IPS-18c (cell line): ENCODE data around the gene MGAT4A.
"Not testable (repeated sequence)": the region's sequence is repeated elsewhere in the genome, so short reads cannot be mapped to it uniquely, and the experiment has no call there.

Source experiments
- H3K4me3 ChIP-seq: 2 replicates; pipeline ENCODE4 v1.7.0; 2013; ENCODE audit warnings: low read depth, mild to moderate bottlenecking, low read length, moderate library complexity; ENCODE audit not compliant: insufficient read depth
- H3K9me3 ChIP-seq: one replicate; pipeline ENCODE4 v1.6.1; 2013; ENCODE audit warnings: mild to moderate bottlenecking, low read length, moderate library complexity; ENCODE audit not compliant: control insufficient read depth, insufficient read depth

Gene MGAT4A

DNA sequence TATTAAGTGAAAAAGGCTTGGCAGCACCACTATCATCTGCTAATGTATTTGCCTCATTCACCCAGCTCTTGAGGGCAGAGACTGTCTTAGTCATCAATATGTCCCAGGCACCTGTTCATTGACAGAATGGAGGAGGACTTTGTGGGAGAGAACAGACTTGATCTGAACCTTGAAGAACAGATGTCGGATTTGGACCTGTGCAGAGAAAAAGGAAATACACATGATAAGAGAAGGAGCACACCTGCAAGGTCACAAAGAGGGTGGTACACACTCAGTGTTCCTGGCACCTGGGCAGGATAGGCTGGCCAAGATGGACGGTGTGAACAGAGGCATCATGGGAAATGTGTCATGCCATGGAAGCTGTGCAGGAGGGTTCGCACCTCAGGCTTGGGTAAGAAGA, 7.4 kb upstream of the MGAT4A start:
- H3K4me3 ChIP-seq: no peak overlapping the region
- no peaks in the 10 kb centered on the region for H3K9me3 ChIP-seq

DNA sequence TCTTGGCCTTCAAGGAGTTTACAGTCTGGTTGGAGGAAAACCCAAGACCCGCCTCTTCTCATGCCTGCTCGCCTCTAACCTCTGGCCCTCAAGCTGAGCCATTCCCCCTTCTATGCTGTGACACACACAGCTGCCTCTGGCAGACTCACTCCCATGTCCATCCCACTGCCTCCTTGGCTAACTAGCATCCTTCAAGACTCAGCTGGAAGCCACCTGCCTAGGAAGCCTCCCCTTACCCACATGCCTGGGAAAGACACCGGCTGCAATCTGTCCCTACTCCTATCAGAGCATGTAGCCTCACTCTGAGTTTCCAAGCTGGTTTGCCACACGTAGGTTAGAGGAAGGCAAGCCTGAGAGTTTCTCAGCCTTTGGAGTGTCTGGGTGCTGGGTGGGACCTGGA, 6.9 kb upstream of the MGAT4A start:
- H3K4me3 ChIP-seq: no peak overlapping the region
- H3K9me3 ChIP-seq: no peaks in the 10 kb centered on the region

DNA sequence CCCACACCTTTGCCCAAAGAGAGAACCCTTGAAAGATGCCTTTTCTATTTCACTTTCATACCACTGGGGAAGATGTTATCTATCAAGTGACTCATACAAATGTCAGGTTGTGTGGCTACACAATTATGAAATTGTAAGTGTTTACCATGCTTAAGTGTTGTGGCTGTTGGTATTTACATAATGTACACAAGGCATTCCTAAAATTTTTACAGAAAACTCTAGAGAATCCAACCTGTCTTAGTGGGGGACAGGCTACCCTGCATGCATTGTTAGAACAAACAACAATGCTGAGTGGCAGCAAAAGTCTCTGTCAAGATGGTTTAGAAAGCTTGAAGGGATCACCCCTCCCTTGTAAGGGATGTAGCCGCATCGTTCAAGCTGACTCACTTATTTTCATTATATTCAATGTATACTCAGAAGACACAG, 5.5 kb upstream of the MGAT4A start:
- H3K9me3 ChIP-seq: no peaks in the 10 kb centered on the region
- no peak overlapping the region for H3K4me3 ChIP-seq

GRCh38 chr2:98734823-98735260, 3.9 kb upstream of the MGAT4A start:
- H3K4me3 ChIP-seq: no peak overlapping the region
- H3K9me3 ChIP-seq: no peaks in the 10 kb centered on the region

DNA sequence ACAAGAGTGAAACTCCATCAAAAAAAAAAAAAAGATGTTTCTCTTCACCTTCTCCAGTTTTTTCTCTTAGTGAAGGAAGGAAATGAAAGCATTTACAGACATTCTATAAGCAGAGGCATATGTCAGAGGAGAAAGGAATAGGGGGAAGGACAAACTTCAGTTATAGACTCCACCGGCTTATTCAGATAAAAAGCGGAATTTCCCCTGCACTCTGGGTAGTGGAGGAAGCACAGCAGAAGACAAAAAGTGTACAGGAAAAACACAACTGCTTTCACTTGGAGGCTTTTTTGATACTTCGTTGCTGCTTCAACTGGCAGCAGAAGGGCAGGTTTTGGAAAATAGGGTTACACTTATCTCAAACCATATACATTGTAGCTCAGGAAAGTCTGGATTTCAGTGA, 3.2 kb upstream of the MGAT4A start:
- Histone ChIP-seq H3K9me3 (no peaks in the 10 kb centered on the region), H3K4me3 (no peak overlapping the region)

GRCh38 chr2:98732430-98733051, 1.6 kb upstream of the MGAT4A start:
- Histone ChIP-seq H3K4me3 (no peak overlapping the region), H3K9me3 (no peaks in the 10 kb centered on the region)

DNA sequence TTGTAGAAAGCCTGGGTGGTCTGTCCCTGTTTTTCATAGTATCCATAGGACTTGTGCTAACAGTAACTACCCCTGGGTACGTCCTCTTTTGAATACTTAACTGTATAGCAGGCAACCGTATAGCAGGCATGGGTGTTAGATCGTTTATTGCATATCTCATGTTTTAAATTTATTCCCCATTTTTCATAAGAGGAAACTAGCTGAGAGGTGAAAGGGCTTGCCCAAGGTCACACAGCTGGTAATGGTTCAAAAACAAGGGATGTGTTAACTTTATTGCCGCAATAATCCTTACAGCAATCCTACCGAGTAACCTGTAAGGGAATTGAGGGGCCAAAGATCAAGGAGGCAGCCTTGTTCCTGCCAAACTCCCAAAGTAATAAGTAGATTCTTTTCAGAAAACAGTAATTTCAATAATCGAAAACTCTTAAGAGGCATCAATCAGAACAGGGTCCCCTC, 990 bp upstream of the MGAT4A start:
- Histone ChIP-seq H3K9me3 (no peaks in the 10 kb centered on the region), H3K4me3 (peak overlapping the region; percentile 66)

DNA sequence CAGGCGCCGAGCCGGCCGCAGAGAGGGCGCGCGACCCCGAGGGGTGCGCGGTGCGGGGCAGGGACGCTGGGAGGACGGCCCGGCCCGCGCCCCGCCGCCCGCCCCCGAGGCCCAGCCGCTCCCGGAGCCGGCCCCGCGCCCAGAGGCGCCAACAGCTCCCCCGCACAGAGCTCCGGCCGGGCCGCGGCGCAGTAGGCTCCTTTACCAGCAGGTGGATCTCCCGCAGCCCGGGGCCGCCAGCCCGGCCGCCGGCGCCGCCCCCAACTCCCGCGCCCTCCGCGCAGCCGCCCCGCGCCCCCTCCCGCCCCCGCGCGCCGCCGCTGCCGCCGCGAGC, 258 bp downstream of the MGAT4A start:
- H3K4me3 ChIP-seq: peak overlapping the region; percentile 69
- no peaks in the 10 kb centered on the region for H3K9me3 ChIP-seq

GRCh38 chr2:98730053-98730706, 752 bp downstream of the MGAT4A start:
- Histone ChIP-seq H3K4me3 (peak overlapping the region; percentile 69), H3K9me3 (no peaks in the 10 kb centered on the region)

DNA sequence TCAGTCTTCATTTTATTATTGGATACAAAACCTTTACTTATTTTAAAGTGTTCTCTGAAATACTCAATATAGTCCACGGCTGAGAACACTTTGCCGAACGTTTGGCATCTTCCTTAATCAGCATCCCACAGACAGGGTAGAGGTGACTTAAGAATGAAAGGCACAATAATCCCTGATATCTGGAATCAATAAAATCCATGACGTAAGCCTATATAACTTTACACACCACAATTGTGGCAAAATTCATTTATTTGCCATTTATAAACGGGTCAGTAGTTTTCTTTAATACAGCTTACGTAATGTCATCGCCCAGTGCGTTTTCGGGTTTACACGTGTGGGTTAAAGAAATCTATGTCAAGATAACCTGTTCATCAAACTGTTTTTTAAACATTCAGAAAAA, 1.3 kb downstream of the MGAT4A start:
- H3K9me3 ChIP-seq: no peaks in the 10 kb centered on the region
- no peak overlapping the region for H3K4me3 ChIP-seq

DNA sequence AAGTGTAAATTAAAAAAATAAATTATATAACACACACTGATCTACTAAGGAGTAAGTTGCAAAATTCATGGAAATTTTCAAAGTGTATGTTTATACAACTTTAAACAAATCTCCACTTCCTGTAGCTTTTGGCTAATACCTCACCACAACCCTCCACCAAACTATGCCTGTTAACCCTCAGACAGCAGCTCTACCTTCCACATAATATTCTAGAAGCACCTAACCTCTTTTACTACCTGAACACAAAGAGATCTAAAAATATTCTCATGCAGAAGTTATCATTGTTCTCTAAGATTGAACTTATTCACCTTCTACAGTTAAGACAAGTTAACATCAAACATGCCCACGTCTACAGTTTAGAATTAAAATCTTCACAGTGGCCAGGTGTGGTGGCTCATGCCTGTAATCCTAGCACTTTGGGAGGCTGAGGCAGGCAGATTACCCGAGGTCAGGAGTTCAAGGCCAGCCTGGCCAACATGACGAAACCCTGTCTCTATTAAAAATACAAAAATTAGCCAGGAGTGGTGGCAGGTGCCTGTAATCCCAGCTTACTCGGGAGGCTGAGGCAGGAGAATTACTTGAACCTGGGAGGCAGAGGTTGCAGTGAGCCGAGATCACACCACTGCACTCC, 2.7 kb downstream of the MGAT4A start:
- not testable (repeated sequence) for H3K4me3 ChIP-seq

GRCh38 chr2:98727369-98728087, 3.4 kb downstream of the MGAT4A start:
- H3K9me3 ChIP-seq: no peaks in the 10 kb centered on the region
- H3K4me3 ChIP-seq: no peak overlapping the region

More for the DNA sequence above, 2.7 kb downstream of the MGAT4A start:
- not testable (repeated sequence) for H3K9me3 ChIP-seq

DNA sequence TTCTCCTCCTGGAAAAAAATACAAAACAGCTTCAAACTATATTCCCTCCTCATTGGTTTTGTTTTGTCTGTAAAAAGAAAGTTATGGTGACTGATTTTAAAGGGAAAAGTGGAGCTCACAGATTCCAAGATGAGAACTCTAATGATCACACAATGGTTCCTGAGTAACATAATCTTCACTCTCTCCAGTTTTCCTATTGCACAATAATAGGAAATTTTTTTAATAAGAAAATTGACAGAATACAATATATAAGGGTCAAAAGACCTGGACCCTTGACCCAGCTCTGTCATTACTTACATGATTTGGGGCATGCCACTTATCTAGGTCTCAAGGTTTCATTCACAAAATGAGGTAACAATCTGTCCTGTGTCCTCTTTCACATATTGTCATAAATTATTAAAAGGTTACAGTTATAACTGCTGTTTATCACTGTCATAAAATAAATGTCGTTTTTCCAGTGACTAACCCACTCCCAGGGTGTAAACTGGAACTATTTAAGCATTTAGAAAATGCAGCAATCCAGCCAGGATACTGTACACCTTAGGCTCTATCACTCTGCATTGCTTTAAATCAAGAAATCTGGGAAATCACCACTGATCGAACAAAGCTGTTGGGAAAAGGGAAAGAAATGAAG, 4.1 kb downstream of the MGAT4A start:
- H3K4me3 ChIP-seq: no peak overlapping the region
- no peaks in the 10 kb centered on the region for H3K9me3 ChIP-seq

DNA sequence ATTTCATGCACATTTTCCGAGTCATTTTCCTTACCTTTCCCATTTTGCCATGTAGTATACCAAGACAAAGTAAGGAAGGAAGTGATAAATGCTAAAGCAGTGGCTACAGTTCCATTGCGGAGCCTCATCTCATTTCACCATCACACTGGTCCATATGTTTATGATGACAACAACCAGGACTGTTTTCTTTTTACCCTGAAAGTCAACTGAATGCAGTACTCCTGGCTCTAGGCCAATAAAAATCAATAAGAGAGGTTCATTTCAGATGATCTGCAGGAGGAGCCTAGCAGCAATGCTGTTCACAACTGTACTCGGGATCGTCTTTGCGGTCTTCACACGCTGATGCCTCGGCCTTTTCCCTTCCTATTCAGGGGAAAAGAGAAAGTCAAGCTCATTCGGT, 4.7 kb downstream of the MGAT4A start:
- no peaks in the 10 kb centered on the region for H3K9me3 ChIP-seq
- H3K4me3 ChIP-seq: no peak overlapping the region

DNA sequence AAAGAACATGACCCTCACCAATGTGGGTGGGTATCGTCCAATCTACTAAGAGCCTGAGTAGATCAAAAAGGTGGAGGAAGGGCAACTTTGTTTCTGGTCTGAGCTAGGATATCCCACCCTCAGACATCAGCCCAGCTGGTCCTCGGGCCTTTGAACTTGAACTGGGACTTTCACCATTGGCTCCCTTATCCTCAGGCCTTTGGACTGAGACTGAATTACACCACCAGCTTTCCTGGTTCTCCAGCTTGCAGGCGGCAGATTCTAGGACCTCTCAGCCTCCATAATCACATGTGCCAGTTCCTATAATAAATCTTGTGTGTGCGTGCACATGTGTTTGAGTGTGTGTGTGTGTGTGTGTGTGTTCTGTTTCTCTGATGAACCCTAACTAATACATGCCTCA, 10.6 kb downstream of the MGAT4A start:
- Histone ChIP-seq H3K4me3 (no peak overlapping the region), H3K9me3 (no peaks in the 10 kb centered on the region)

DNA sequence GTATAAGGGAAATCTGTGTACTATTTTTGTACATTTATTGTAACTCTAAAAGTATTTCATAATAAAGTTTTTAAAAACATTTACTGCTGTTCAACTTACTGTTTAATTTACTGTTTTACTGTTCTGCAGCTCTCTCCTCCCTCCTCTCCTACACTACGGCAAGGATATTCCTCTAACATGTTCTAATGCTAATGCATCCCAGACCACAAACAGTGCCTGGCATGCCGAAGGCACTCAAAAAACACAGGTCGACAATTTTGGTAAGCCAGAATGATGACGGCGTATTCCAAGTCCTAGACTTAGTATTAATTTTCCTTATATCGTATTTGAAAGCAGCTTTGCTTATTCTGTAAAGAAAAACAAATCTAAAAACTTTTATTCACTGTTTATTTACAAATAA, 13.3 kb downstream of the MGAT4A start:
- H3K9me3 ChIP-seq: no peaks in the 10 kb centered on the region
- H3K4me3 ChIP-seq: no peak overlapping the region

DNA sequence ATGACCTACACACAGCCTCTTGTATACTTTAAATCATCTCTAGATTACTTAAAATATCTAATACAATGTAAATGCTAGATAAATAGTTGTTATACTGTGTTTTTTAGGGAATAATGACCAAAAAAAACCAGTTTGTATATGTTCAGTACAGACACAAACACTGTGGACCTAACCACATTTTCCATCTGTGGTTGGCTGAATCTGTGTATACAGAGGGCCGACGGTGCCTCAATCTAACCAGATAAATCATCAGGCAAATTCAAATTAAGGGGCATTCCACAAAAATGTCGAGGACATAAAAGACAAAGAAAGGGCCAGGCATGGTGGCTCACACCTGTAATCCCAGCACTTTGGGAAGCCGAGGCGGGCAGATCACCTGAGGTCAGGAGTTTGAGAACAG, 14.1 kb downstream of the MGAT4A start:
- no peaks in the 10 kb centered on the region for H3K9me3 ChIP-seq
- no peak overlapping the region for H3K4me3 ChIP-seq
